ENCODE data around the gene CACNA1F. TPM values are rescaled to one million over a fixed set of nuclear protein-coding genes. Genes with fewer than 3 reads are reported as not detected.

The CACNA1F gene
- total and polyA plus RNA-seq, 10 of the 15 experiments (the other 5 are each of a cell fraction or from before 2014, with no cell fraction given), result 0.01 to 0.32 (median 0.05) TPM; not detected in 5

- TF ChIP-seq BCL3 (IDR thresholded peaks at IDR 0.05; ENCODE audit: borderline replicate concordance, insufficient read depth, low read depth, low read length, poor library complexity, severe bottlenecking) (no peak), TCF3 (IDR thresholded peaks at IDR 0.05; ENCODE audit: borderline replicate concordance, insufficient read depth, low read depth, low read length) (no peak), FOXK2 (IDR thresholded peaks at IDR 0.05) (no peak), SREBF2 (IDR thresholded peaks at IDR 0.05; ENCODE audit: low read length) (no peak), WRNIP1 (IDR thresholded peaks at IDR 0.05; ENCODE audit: borderline replicate concordance, low read depth, low read length) (no peak), MEF2A (IDR thresholded peaks at IDR 0.05; ENCODE audit: insufficient read depth, low read depth, low read length) (no peak), ZNF217 (IDR thresholded peaks at IDR 0.05) (no peak)
These were observed 65.4 kb downstream of the CACNA1F start (continued) for GRCh38 chrX:49167740-49168108.

GRCh38 chrX:49166914-49167739 is 66.0 kb downstream of the CACNA1F start:
- ATAC-seq (peak; percentile 34), DNase-seq (ENCODE audit: low read depth, low spot score) (peak; percentile 51), FAIRE-seq (no peak)
- in situ Hi-C loops (cut with MboI), result no loop called here
- no peaks in the 10 kb centered on the region for H4K20me1 ChIP-seq (ENCODE audit: control insufficient read depth, insufficient read depth)
- BruUV-seq (replicated peaks), result TSS peak; percentile 47
- ChIA-PET POLR2A (interaction anchor here (0.5 to 5.0 kb wide), 8 partner anchors 10 to 164 kb away, joined by 3 to 28 read pairs (median 6); partner anchors contain the start of genes PPP1R3F and PRICKLE3), SMC1A (ENCODE audit: uncharacterized antibody, unreplicated experiment) (interaction anchor here (1.0 to 3.2 kb wide), 6 partner anchors 9 to 102 kb away, joined by 3 to 14 read pairs (median 6); no protein-coding TSS in a partner anchor), RAD21 (ENCODE audit: unreplicated experiment) (interaction anchor here (0.8 to 4.6 kb wide), 9 partner anchors 11 to 102 kb away, joined by 3 to 26 read pairs (median 5); partner anchors contain the start of gene CCDC22), CTCF (interaction anchor here (0.6 to 5.2 kb wide), 8 partner anchors 12 to 406 kb away, joined by 3 to 57 read pairs (median 10); partner anchors contain the start of gene PRICKLE3)
- no peaks in the 10 kb centered on the region for H3K36me3 ChIP-seq (ENCODE audit: control insufficient read depth in 2 of 2, insufficient read depth in 2 of 2, low read length in 1 of 2)
- peak overlapping the region; percentile 37 for H3K4me3 ChIP-seq
- H3K79me2 ChIP-seq (ENCODE audit: control insufficient read depth, insufficient read depth, low read length), result no peaks in the 10 kb centered on the region
- 25% methylated on average over 35 of the region's 35 CpGs for WGBS (ENCODE audit: insufficient coverage, insufficient replicate concordance, low lambda C conversion rate, missing lambda C conversion rate)
- intact Hi-C loops (cut with micrococcal nuclease; ENCODE audit: unreplicated experiment), result loop anchor here (2.0 kb wide), 2 partner anchors 24 to 44 kb away; partner anchors contain the start of gene GPKOW
- H3K9me3 ChIP-seq (replicated peaks; ENCODE audit: control insufficient read depth, insufficient read depth, low read length), result no peaks in the 10 kb centered on the region; the same call in 2 of the 3 replicates
- H3K27me3 ChIP-seq (replicated peaks in 1 of 2; ENCODE audit: control insufficient read depth in 2 of 2, insufficient read depth in 2 of 2, low read length in 1 of 2), result no peaks in the 10 kb centered on the region
- peak overlapping the region; percentile 24 for H3K9ac ChIP-seq (ENCODE audit: control insufficient read depth, insufficient read depth, low read length)
- peak overlapping the region; percentile 78 for H3K27ac ChIP-seq (ENCODE audit: control insufficient read depth, insufficient read depth)
- peaks cover 9% of the 10 kb centered on the region for H3K4me1 ChIP-seq (ENCODE audit: control insufficient read depth, insufficient read depth, low read length)
- H3K4me2 ChIP-seq (ENCODE audit: control insufficient read depth, insufficient read depth), result peak overlapping the region; percentile 81
- peak overlapping the region; percentile 49 for H2AFZ ChIP-seq (ENCODE audit: control insufficient read depth, low read depth, low read length)
- peak; percentile 29; the same call in 1 of the 2 replicates for TF ChIP-seq SPI1 (IDR thresholded peaks at IDR 0.05; ENCODE audit: borderline replicate concordance, insufficient read depth, low read depth, low read length)
- 0 out of 2 replicates have a peak, but pooled peaks have one; percentile 9 for TF ChIP-seq PAX5 (IDR thresholded peaks at IDR 0.05; ENCODE audit: borderline replicate concordance, low read depth, low read length)
- TF ChIP-seq DPF2 (IDR thresholded peaks at IDR 0.05), result peak; percentile 75
- TF ChIP-seq TCF3 (IDR thresholded peaks at IDR 0.05; ENCODE audit: borderline replicate concordance, insufficient read depth, low read depth, low read length), result no peak
- 0 out of 2 replicates have a peak, but pooled peaks have one; percentile 11 for TF ChIP-seq MEF2A (IDR thresholded peaks at IDR 0.05; ENCODE audit: insufficient read depth, low read depth, low read length)
- peak; percentile 27; the same call in 1 of the 2 replicates for TF ChIP-seq EED (IDR thresholded peaks at IDR 0.05; ENCODE audit: low read depth)
- TF ChIP-seq POLR2AphosphoS5 (IDR thresholded peaks at IDR 0.05; ENCODE audit: low read length), result no peak
- 0 out of 2 replicates have a peak, but pooled peaks have one; percentile 29 for TF ChIP-seq RELB (IDR thresholded peaks at IDR 0.05; ENCODE audit: low read depth)
- TF ChIP-seq SMC3 (IDR thresholded peaks at IDR 0.05; ENCODE audit: borderline replicate concordance, low read length), result no peak
- 0 out of 2 replicates have a peak, but pooled peaks have one; percentile 17 for TF ChIP-seq MTA3 (IDR thresholded peaks at IDR 0.05; ENCODE audit: borderline replicate concordance, low read length)
- no peak for TF ChIP-seq CREB1 (IDR thresholded peaks at IDR 0.05; ENCODE audit: low read depth)
- peak; percentile 58 for TF ChIP-seq RUNX3 (IDR thresholded peaks at IDR 0.05; ENCODE audit: low read length)
- TF ChIP-seq SRF (IDR thresholded peaks at IDR 0.05; ENCODE audit: low read depth in 2 of 2, low read length in 2 of 2), result peak; percentile 1 to 36; a peak in 1 of 4 replicates
- 0 out of 2 replicates have a peak, but pooled peaks have one; percentile 27 for TF ChIP-seq ZNF217 (IDR thresholded peaks at IDR 0.05)

Measured in GM12878 (cell line).